ENCODE measurements around the gene DHRSX. TPM values are rescaled to one million over a fixed set of nuclear protein-coding genes. Genes with fewer than 3 reads are reported as not detected.
A peak's percentile ranks its signal among the peaks of the same experiment; 100 is the strongest.

DHRSX gene
- total and polyA plus RNA-seq, 4 experiments from 2014 or later: 12.1 to 23.5 (median 16.5) TPM

DNA sequence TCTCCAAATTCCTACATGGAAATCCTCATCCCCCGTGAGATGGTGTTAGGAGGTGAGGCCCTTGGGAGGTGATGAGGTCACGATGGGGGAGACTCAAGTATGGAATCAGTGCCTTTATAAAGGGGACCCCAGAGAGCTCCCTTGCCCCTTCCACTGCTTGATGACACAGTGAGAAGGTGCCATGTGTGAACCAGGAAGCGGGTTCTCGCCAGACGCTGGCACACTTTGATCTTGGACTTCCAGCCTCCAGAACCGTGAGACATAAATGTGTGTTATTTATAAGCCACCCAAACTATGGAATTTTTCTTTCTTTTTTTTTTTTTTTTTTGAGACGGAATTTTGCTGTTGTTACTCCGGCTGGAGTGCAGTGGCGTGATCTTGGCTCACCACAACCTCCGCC lies 237.6 kb downstream of the DHRSX start:
- Histone ChIP-seq H3K27ac (ENCODE audit: low read depth, low read length) (no peak overlapping the region), H3K4me1 (ENCODE audit: insufficient read depth, low read length) (no peaks in the 10 kb centered on the region), H3K9me3 (ENCODE audit: control insufficient read depth in 1 of 2, low read length in 2 of 2) (no peaks in the 10 kb centered on the region), H3K4me3 (ENCODE audit: low read length in 2 of 2) (no peak overlapping the region), H3K36me3 (ENCODE audit: insufficient read depth, low read length) (peaks cover 9% of the 10 kb centered on the region), H3K27me3 (ENCODE audit: insufficient read depth, low read length) (no peaks in the 10 kb centered on the region)
- CTCF ChIA-PET (ENCODE audit: partially characterized antibody): no interaction called here
- no peak overlapping the region for H3K27ac Mint-ChIP-seq
- DNase-seq: peak in 1 of 5 donors; percentile 8
- peaks cover 0 to 2% (median 0%) of the 10 kb centered on the region in 4 donors for H3K4me1 Mint-ChIP-seq
- H3K4me3 Mint-ChIP-seq: no peak overlapping the region
- POLR2A ChIA-PET (ENCODE audit: partially characterized antibody): no interaction called here
- peaks cover 44 to 60% of the 10 kb centered on the region in 2 donors for H3K36me3 Mint-ChIP-seq
- peaks cover 0 to 3% (median 0%) of the 10 kb centered on the region in 8 donors for H3K9me3 Mint-ChIP-seq
- no peaks in the 10 kb centered on the region for H3K27me3 Mint-ChIP-seq
- intact Hi-C loops (cut with micrococcal nuclease): no loop called here

DNA sequence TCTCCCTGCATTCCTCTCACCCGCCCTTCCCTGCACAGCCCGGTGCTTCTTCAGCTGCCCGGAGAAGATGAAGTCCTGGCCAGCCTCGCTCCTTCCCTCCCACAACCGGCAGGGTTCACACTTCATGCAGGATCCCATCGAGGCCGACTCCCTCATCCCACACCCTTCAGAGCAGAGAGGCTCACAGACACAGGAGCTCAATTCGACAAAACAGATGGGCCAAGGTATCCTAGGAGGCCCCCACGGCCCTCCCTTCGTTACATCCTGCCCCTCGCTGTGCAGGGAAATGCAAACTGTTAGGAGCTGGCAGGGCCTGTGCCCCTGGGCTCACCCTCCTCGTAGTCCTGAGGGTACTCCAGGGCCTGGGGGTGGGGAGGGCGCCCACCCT lies 238.1 kb downstream of the DHRSX start:
- Histone ChIP-seq H3K27me3 (ENCODE audit: insufficient read depth, low read length) (no peaks in the 10 kb centered on the region), H3K27ac (ENCODE audit: low read depth, low read length) (no peak overlapping the region), H3K9me3 (ENCODE audit: control insufficient read depth in 1 of 2, low read length in 2 of 2) (no peaks in the 10 kb centered on the region), H3K4me1 (ENCODE audit: insufficient read depth, low read length) (no peaks in the 10 kb centered on the region), H3K36me3 (ENCODE audit: insufficient read depth, low read length) (peaks cover 9% of the 10 kb centered on the region), H3K4me3 (ENCODE audit: low read length in 2 of 2) (no peak overlapping the region)
- Mint-ChIP-seq H3K4me1 (peaks cover 0 to 2% (median under 1%) of the 10 kb centered on the region in 4 donors), H3K4me3 (no peak overlapping the region), H3K27me3 (no peaks in the 10 kb centered on the region), H3K9me3 (peaks cover 0 to 7% (median 3%) of the 10 kb centered on the region in 8 donors), H3K27ac (no peak overlapping the region), H3K36me3 (peaks cover 44 to 65% of the 10 kb centered on the region in 2 donors)
- intact Hi-C loops (cut with micrococcal nuclease): no loop called here
- CTCF ChIA-PET (ENCODE audit: partially characterized antibody): no interaction called here
- no peak for DNase-seq
- POLR2A ChIA-PET (ENCODE audit: partially characterized antibody): no interaction called here

DNA sequence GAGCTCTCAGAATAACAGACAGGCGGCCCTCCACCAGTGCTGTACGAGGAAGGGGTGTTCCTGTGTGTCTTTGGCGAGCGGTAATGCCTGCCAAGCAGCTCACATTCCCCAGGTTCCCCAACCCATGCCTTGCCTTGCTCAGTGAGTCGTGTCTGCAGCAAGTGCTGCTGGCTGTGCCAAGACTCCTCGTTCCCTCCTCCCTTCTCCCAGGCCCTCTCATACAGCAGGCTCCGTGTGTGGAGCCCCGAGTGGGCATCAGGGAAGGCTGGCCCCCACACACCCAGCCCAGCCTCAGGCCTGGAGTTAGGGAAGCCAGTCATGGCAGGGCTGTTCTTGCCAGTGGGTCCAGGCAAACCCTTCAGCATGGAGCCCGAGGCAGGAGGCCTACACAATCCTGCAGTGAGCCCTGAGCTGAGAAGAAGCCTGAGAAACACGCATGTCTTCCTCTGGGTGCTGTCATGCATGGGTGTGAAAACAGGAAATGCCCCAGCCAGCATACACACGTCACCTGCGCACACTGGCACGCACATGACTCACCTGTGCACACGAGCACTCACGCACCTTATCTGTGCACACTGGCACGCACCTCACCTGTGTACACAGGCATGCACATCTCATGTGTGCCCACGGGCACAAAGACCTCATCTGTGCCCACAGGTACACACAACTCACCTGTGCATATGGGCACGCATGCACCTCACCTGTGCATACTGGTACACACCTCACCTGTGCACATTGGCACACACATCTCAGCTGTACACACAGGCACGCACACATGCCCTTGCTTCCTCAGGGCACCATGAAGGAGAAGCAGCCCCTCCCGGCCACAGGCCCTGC lies 238.7 kb downstream of the DHRSX start:
- DNase-seq: no peak
- POLR2A ChIA-PET (ENCODE audit: partially characterized antibody): no interaction called here
- H3K27me3 Mint-ChIP-seq: no peaks in the 10 kb centered on the region
- Histone ChIP-seq H3K4me3 (ENCODE audit: low read length in 2 of 2) (no peak overlapping the region), H3K4me1 (ENCODE audit: insufficient read depth, low read length) (no peaks in the 10 kb centered on the region), H3K27ac (ENCODE audit: low read depth, low read length) (no peak overlapping the region), H3K27me3 (ENCODE audit: insufficient read depth, low read length) (no peaks in the 10 kb centered on the region), H3K9me3 (ENCODE audit: control insufficient read depth in 1 of 2, low read length in 2 of 2) (no peaks in the 10 kb centered on the region), H3K36me3 (ENCODE audit: insufficient read depth, low read length) (peaks cover 9% of the 10 kb centered on the region)
- H3K36me3 Mint-ChIP-seq: peaks cover 44 to 67% of the 10 kb centered on the region in 2 donors
- peaks cover 0 to 7% (median 4%) of the 10 kb centered on the region in 8 donors for H3K9me3 Mint-ChIP-seq
- intact Hi-C loops (cut with micrococcal nuclease): no loop called here
- H3K4me3 Mint-ChIP-seq: no peak overlapping the region
- CTCF ChIA-PET (ENCODE audit: partially characterized antibody): no interaction called here
- H3K27ac Mint-ChIP-seq: peak overlapping the region in 1 of 7 donors; percentile 11
- peaks cover 0 to 2% (median under 1%) of the 10 kb centered on the region in 4 donors for H3K4me1 Mint-ChIP-seq

- no peaks in the 10 kb centered on the region for H3K27me3 ChIP-seq (ENCODE audit: insufficient read depth, low read length)
- H3K9me3 ChIP-seq (ENCODE audit: control insufficient read depth in 1 of 2, low read length in 2 of 2): peaks cover 0 to 4% of the 10 kb centered on the region in 2 donors
- DNase-seq: no peak
- Mint-ChIP-seq H3K4me3 (no peak overlapping the region), H3K27ac (no peak overlapping the region), H3K27me3 (no peaks in the 10 kb centered on the region), H3K9me3 (peaks cover 0 to 55% (median 37%) of the 10 kb centered on the region in 8 donors), H3K4me1 (peaks cover 0 to 4% (median 4%) of the 10 kb centered on the region in 4 donors), H3K36me3 (peaks cover 18 to 43% of the 10 kb centered on the region in 2 donors)
- no peaks in the 10 kb centered on the region for H3K36me3 ChIP-seq (ENCODE audit: insufficient read depth, low read length)
- ChIA-PET POLR2A (ENCODE audit: partially characterized antibody) (no interaction called here), CTCF (ENCODE audit: partially characterized antibody) (no interaction called here)
- no peaks in the 10 kb centered on the region for H3K4me1 ChIP-seq (ENCODE audit: insufficient read depth, low read length)
- H3K27ac ChIP-seq (ENCODE audit: low read depth, low read length): no peak overlapping the region
- H3K4me3 ChIP-seq (ENCODE audit: low read length in 2 of 2): no peak overlapping the region
- intact Hi-C loops (cut with micrococcal nuclease): no loop called here
These were observed 248.3 kb downstream of the DHRSX start for GRCh38 chrX:2252331-2253065.

DNA sequence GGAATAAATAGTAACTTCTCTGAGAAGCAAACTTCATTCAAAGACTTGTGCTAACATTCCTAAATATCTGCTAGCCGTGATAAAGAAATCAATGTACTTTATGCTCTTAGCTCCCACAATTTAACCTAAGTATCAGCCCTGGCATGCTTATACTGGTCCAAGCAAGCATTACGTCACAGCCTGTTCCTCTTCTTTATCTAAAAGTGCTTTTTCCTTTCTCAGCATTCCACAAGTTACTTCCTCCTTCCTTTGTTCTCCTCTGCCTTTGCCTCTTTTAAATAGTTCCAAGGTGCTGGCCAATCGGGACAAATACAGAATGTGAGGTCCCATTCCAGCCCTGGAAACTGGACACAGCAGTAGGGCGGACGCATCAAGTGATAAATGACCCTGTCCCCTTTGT lies 249.6 kb downstream of the DHRSX start:
- intact Hi-C loops (cut with micrococcal nuclease): no loop called here
- ChIA-PET CTCF (ENCODE audit: partially characterized antibody) (no interaction called here), POLR2A (ENCODE audit: partially characterized antibody) (no interaction called here)
- no peak for DNase-seq
- no peaks in the 10 kb centered on the region for H3K36me3 ChIP-seq (ENCODE audit: insufficient read depth, low read length)
- H3K9me3 ChIP-seq (ENCODE audit: control insufficient read depth in 1 of 2, low read length in 2 of 2): peaks cover 0 to 4% of the 10 kb centered on the region in 2 donors
- H3K4me3 ChIP-seq (ENCODE audit: low read length in 2 of 2): no peak overlapping the region
- Mint-ChIP-seq H3K27ac (no peak overlapping the region), H3K36me3 (peaks cover 16 to 43% of the 10 kb centered on the region in 2 donors), H3K9me3 (peaks cover 0 to 52% (median 37%) of the 10 kb centered on the region in 8 donors), H3K27me3 (no peaks in the 10 kb centered on the region), H3K4me1 (peaks cover 0 to 5% (median 4%) of the 10 kb centered on the region in 4 donors), H3K4me3 (no peak overlapping the region)
- H3K4me1 ChIP-seq (ENCODE audit: insufficient read depth, low read length): no peaks in the 10 kb centered on the region
- H3K27ac ChIP-seq (ENCODE audit: low read depth, low read length): no peak overlapping the region
- no peaks in the 10 kb centered on the region for H3K27me3 ChIP-seq (ENCODE audit: insufficient read depth, low read length)

DNA sequence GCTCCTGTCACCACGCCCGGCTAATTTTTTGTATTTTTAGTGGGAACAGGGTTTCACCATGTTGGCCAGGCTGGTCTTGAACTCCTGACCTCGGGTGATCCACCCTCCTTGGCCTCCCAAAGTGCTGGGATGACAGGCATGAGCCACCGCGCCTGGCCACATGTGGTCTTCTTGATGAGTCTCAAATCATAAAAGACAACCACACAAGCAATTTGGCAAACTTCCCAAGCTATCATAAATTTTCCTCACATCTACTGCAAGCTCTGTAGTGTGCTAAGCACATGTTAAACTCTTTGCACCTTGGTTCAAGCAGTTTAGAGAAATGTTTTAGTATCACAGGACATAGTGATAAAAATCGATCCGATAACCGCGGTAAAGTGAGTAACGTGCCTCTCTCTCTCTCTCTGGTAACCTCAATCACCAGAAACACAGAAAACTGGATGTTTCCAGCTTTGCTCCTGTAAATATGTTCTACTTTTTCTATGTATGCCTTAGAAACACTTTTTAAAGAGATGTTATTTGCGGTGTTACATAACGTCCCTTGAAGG lies 256.8 kb downstream of the DHRSX start:
- intact Hi-C loops (cut with micrococcal nuclease): no loop called here
- Histone ChIP-seq H3K9me3 (ENCODE audit: control insufficient read depth in 1 of 2, low read length in 2 of 2) (no peaks in the 10 kb centered on the region), H3K4me3 (ENCODE audit: low read length in 2 of 2) (no peak overlapping the region), H3K27ac (ENCODE audit: low read depth, low read length) (no peak overlapping the region), H3K36me3 (ENCODE audit: insufficient read depth, low read length) (no peaks in the 10 kb centered on the region), H3K27me3 (ENCODE audit: insufficient read depth, low read length) (no peaks in the 10 kb centered on the region), H3K4me1 (ENCODE audit: insufficient read depth, low read length) (no peaks in the 10 kb centered on the region)
- Mint-ChIP-seq H3K9me3 (peaks cover 0 to 43% (median 22%) of the 10 kb centered on the region in 8 donors), H3K36me3 (peaks cover 35 to 53% of the 10 kb centered on the region in 2 donors), H3K4me1 (peaks cover 0 to 8% (median 3%) of the 10 kb centered on the region in 4 donors), H3K27ac (no peak overlapping the region), H3K4me3 (no peak overlapping the region), H3K27me3 (no peaks in the 10 kb centered on the region)
- no peak for DNase-seq
- ChIA-PET POLR2A (ENCODE audit: partially characterized antibody) (no interaction called here), CTCF (ENCODE audit: partially characterized antibody) (no interaction called here)

DNA sequence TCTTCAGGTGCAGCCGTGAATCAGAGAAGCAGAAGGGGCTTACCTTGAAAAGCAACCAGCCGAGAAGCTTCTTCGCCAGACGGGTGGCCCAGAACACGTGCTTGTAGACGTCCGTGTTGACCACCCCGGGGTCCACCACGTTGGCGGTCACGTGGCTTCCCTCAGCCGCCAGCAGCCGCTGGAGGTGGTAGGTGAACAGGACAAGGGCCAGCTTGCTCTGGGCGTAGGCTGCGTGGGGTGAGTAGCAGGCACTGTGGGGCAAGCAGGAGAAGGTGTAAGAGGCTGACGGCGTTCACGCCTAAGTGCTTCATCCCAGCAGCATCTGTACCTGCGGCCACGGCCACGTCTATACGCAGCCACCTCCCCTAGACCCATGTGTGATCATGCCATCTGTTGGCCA lies 257.8 kb downstream of the DHRSX start:
- POLR2A ChIA-PET (ENCODE audit: partially characterized antibody): no interaction called here
- Histone ChIP-seq H3K27ac (ENCODE audit: low read depth, low read length) (no peak overlapping the region), H3K36me3 (ENCODE audit: insufficient read depth, low read length) (no peaks in the 10 kb centered on the region), H3K9me3 (ENCODE audit: control insufficient read depth in 1 of 2, low read length in 2 of 2) (no peaks in the 10 kb centered on the region), H3K4me3 (ENCODE audit: low read length in 2 of 2) (no peak overlapping the region), H3K4me1 (ENCODE audit: insufficient read depth, low read length) (no peaks in the 10 kb centered on the region), H3K27me3 (ENCODE audit: insufficient read depth, low read length) (no peaks in the 10 kb centered on the region)
- H3K4me3 Mint-ChIP-seq: no peak overlapping the region
- CTCF ChIA-PET (ENCODE audit: partially characterized antibody): no interaction called here
- peaks cover 0 to 4% (median 2%) of the 10 kb centered on the region in 4 donors for H3K4me1 Mint-ChIP-seq
- DNase-seq: no peak
- intact Hi-C loops (cut with micrococcal nuclease): no loop called here
- no peaks in the 10 kb centered on the region for H3K27me3 Mint-ChIP-seq
- peaks cover 36 to 55% of the 10 kb centered on the region in 2 donors for H3K36me3 Mint-ChIP-seq
- peaks cover 0 to 38% (median 16%) of the 10 kb centered on the region in 8 donors for H3K9me3 Mint-ChIP-seq
- H3K27ac Mint-ChIP-seq: no peak overlapping the region

Measured in CD4-positive, alpha-beta memory T cell (primary cell).